Lung (tissue), 12 donors: ENCODE measurements around the gene NKIRAS1. TPM values are rescaled to one million over a fixed set of nuclear protein-coding genes. Genes with fewer than 3 reads are reported as not detected.

Experiments used
- ATAC-seq: fragments of 200-7000 bp; cut with Tn5 transposase; one replicate; pipeline ENCODE4 v1.9.1; 2020; ENCODE audit warnings: moderate number of reproducible peaks; ENCODE audit not compliant: insufficient read depth, low FRiP score
- DNase-seq, 3 donors: peaks; one replicate each; pipeline ENCODE4 v3.0.0-alpha.2; 2013 to 2017
- H3K27ac ChIP-seq, 2 donors: one replicate each; pipeline ENCODE4 v1.5.1; 2013; ENCODE audit warnings: mild to moderate bottlenecking in 2 of 2, moderate library complexity in 2 of 2, control low read depth in 1 of 2, inconsistent platforms in 1 of 2, low read depth in 1 of 2, low read length in 1 of 2
- H3K27me3 ChIP-seq, 3 donors: one replicate each; pipeline ENCODE4 v1.5.1; 2013; ENCODE audit warnings: low read length in 2 of 3; ENCODE audit not compliant: control insufficient read depth in 3 of 3, insufficient read depth in 3 of 3
- H3K36me3 ChIP-seq, 4 donors: one replicate each; pipeline ENCODE4 v1.5.1; 2013; ENCODE audit warnings: low read length in 4 of 4, mild to moderate bottlenecking in 1 of 4, moderate library complexity in 1 of 4; ENCODE audit not compliant: control insufficient read depth in 4 of 4, insufficient read depth in 4 of 4
- H3K4me1 ChIP-seq, 5 donors: one replicate each; pipeline ENCODE4 v1.5.1; 2013; ENCODE audit warnings: low read length in 5 of 5, mild to moderate bottlenecking in 2 of 5, moderate library complexity in 1 of 5; ENCODE audit not compliant: control insufficient read depth in 5 of 5, insufficient read depth in 5 of 5
- H3K4me3 ChIP-seq: one replicate; pipeline ENCODE4 v1.5.1; 2013; ENCODE audit warnings: mild to moderate bottlenecking, control low read depth, moderate library complexity
- H3K9ac ChIP-seq, 2 donors: one replicate each; pipeline ENCODE4 v1.5.1; 2013; ENCODE audit warnings: low read length in 2 of 2, control low read depth in 1 of 2; ENCODE audit not compliant: insufficient read depth in 1 of 2
- H3K9me3 ChIP-seq, 4 donors: one replicate each; pipeline ENCODE4 v1.5.1; 2013; ENCODE audit warnings: low read length in 3 of 4, mild to moderate bottlenecking in 1 of 4, moderate library complexity in 1 of 4; ENCODE audit not compliant: control insufficient read depth in 4 of 4, insufficient read depth in 3 of 4
- CTCF ChIP-seq: IDR thresholded peaks from 2 replicates; pipeline ENCODE4 v1.5.1; 2012; ENCODE audit warnings: mild to moderate bottlenecking; ENCODE audit errors: control extremely low read depth, extremely low read depth
- WGBS, 2 donors: extraction: QIAGEN DNeasy Blood & Tissue Kit; methylation state at CpG; one replicate each; pipeline ENCODE4 v1.1.7; 2013; 5-methylcytosine and 5-hydroxymethylcytosine counted together
- polyA plus RNA-seq, 2 donors: library from polyadenylated mRNA; stranded (reverse); fragments of 200-250 nt; gene quantifications; one replicate each; pipeline ENCODE4 v1.2.1, GENCODE V29; 2013
- total RNA-seq, 2 donors: library from RNA; depleted of rRNA in 1 of 2; stranded (reverse); fragments of >200 nt in 1 of 2; gene quantifications; one replicate each; pipeline ENCODE4 v1.2.1, GENCODE V29; 2014 to 2021
- donor health status: control.
- donor health status: control.
- donor health status: Bipolar disorder and iron deficiency.
- donor health status: healthy.
- donor health status: DM: yes; HTN: yes; CAD: no.

NKIRAS1 gene
- total and polyA plus RNA-seq, 4 donors: 6.7 to 17.1 (median 9.1) TPM

DNA sequence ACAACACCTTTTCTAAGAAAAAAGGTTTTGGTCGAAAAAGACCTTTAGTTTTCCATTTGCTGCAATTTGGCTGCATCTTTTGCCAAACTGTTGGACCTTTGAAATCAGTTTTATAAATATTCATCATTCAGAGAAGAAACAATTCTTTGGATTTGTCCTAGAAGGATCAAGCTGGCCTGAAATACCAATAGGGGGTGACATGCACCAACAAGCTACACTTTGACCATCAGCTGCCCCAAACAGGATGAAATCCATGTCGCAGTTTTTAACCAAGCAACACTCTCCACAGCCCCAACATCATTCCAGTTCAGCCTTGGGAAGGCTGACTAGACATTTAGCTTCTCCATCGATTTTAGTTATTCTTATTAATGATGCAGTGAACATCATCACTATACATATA, 9.9 kb upstream of the NKIRAS1 start:
- no peak for TF ChIP-seq CTCF
- 89% methylated on average over 3 of the region's 3 CpGs for WGBS, 2 donors

GRCh38 chr3:23926246-23926645, 9.5 kb upstream of the NKIRAS1 start:
- Histone ChIP-seq H3K9ac (no peak overlapping the region), H3K27ac (no peak overlapping the region), H3K4me3 (no peak overlapping the region), H3K4me1 (peaks cover 0 to 9% (median 0%) of the 10 kb centered on the region in 5 donors), H3K36me3 (peaks cover 0 to 6% (median 2%) of the 10 kb centered on the region in 4 donors), H3K9me3 (no peaks in the 10 kb centered on the region), H3K27me3 (no peaks in the 10 kb centered on the region)
- TF ChIP-seq CTCF: no peak
- no peak for ATAC-seq
- DNase-seq: no peak
- WGBS, 2 donors: 84 to 92% methylated on average over 7 of the region's 7 CpGs

More for the DNA sequence above, 9.9 kb upstream of the NKIRAS1 start:
- H3K27ac ChIP-seq: no peak overlapping the region
- peaks cover 0 to 5% (median 1%) of the 10 kb centered on the region in 4 donors for H3K36me3 ChIP-seq
- H3K4me1 ChIP-seq: peaks cover 0 to 9% (median 0%) of the 10 kb centered on the region in 5 donors
- peak in 1 of 3 donors; percentile 38 for DNase-seq
- no peak overlapping the region for H3K9ac ChIP-seq
- H3K9me3 ChIP-seq: no peaks in the 10 kb centered on the region
- ATAC-seq: no peak
- no peaks in the 10 kb centered on the region for H3K27me3 ChIP-seq
- H3K4me3 ChIP-seq: no peak overlapping the region

DNA sequence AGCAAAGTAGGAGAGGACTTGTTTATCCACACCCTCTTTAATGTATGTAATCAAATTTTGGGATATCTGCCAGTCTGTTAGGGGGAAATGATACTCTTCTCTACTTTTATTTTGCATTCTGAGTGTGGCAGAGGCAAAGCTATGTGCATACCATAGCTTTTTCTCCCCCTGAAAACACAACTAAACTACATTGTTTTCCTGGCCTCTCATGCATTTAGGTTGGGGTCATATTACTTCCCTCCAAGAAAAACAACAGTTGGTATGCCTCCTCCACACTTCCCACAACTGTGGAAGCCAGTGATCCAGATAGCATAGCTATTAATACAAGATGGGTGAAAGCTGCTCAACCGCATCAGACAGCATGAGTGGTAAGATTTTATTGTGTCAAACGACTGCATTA, 7.0 kb upstream of the NKIRAS1 start:
- Histone ChIP-seq H3K9ac (no peak overlapping the region), H3K4me3 (no peak overlapping the region), H3K4me1 (peaks cover 0 to 19% (median 0%) of the 10 kb centered on the region in 5 donors), H3K27ac (no peak overlapping the region), H3K27me3 (no peaks in the 10 kb centered on the region), H3K36me3 (peaks cover 5 to 17% (median 11%) of the 10 kb centered on the region in 4 donors), H3K9me3 (no peaks in the 10 kb centered on the region)
- 79 to 87% methylated on average over 2 of the region's 2 CpGs for WGBS, 2 donors
- peak; percentile 71 to 94 (median 90) for DNase-seq
- TF ChIP-seq CTCF: no peak
- ATAC-seq: no peak

DNA sequence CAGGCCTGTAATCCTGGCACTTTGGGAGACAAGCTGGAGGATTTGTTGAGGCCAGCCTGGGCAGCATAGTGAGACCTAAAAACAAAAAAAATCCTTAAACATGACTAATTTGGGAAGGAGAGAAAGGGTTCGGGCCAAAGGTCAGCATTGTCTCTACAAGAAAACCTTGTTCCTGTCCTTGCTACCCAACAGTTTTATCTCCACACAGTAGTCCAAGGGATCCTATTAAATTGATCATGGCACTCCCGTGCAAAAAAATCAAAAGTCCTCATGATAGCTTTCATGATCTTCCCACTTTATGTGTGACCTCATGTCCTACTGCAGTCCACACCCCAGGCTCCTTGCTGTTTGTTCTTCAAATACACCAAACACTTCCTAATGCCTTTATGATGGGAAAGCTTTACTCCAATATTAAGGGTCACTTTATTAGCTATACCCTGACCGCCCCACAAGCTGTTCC, 4.3 kb upstream of the NKIRAS1 start:
- Histone ChIP-seq H3K4me3 (no peak overlapping the region), H3K27ac (no peak overlapping the region), H3K36me3 (peaks cover 13 to 25% (median 18%) of the 10 kb centered on the region in 4 donors), H3K9ac (no peak overlapping the region), H3K27me3 (no peaks in the 10 kb centered on the region), H3K9me3 (no peaks in the 10 kb centered on the region), H3K4me1 (peaks cover 0 to 25% (median 3%) of the 10 kb centered on the region in 5 donors)
- WGBS, 2 donors: 92 to 95% methylated on average over 3 of the region's 3 CpGs
- ATAC-seq (no peak), DNase-seq (no peak)
- no peak for TF ChIP-seq CTCF
